ENCODE results near the gene NR0B2. TPM values are rescaled to one million over a fixed set of nuclear protein-coding genes. Genes with fewer than 3 reads are reported as not detected.

The NR0B2 gene
- polyA plus RNA-seq, 1 donor (not counting 4 experiments of a cell fraction or from before 2014, with no cell fraction given) = not detected

GRCh38 chr1:26889551-26890466 is 24.0 kb downstream of the NR0B2 start, which contains the start of gene GPN2:
Gene GPN2, minus strand, starts transcription at chr1:26890283. Its CDS starts 187 bp downstream, at chr1:26890096.
- TF ChIP-seq EZH2 (IDR thresholded peaks at IDR 0.05; ENCODE audit: low read length) = no peak
- no peak for TF ChIP-seq CTCF (optimal IDR thresholded peaks at IDR 0.05 in 1 of 3, IDR thresholded peaks at IDR 0.05 in 1 of 3, conservative IDR thresholded peaks at IDR 0.05 in 1 of 3; ENCODE audit: extremely low read depth in 1 of 3, insufficient read depth in 2 of 3, low read length in 3 of 3)
- Histone ChIP-seq H2AFZ (ENCODE audit: control insufficient read depth, low read length) (peak within 1 kb of the TSS; percentile 87), H3K9ac (ENCODE audit: control insufficient read depth, extremely low read depth, insufficient read depth, low read length) (peak within 1 kb of the TSS; percentile 94), H4K20me1 (ENCODE audit: control insufficient read depth, extremely low read depth, insufficient read depth, low read length) (peaks cover 2% of the 10 kb centered on the region), H3K4me3 (ENCODE audit: control insufficient read depth in 2 of 3, extremely low read depth in 1 of 3, insufficient read depth in 2 of 3, low read depth in 1 of 3, low read length in 3 of 3) (peak within 1 kb of the TSS; percentile 67 to 90 (median 85)), H3K27me3 (ENCODE audit: control insufficient read depth, extremely low read depth, insufficient read depth, low read length) (no peaks in the 10 kb centered on the region), H3K4me2 (ENCODE audit: control insufficient read depth, extremely low read depth, insufficient read depth, low read depth, low read length) (peak within 1 kb of the TSS; percentile 72), H3K4me1 (ENCODE audit: control insufficient read depth, extremely low read depth, insufficient read depth, low read length) (peaks cover 24% of the 10 kb centered on the region), H3K27ac (ENCODE audit: control insufficient read depth, insufficient read depth, low read length) (peak within 1 kb of the TSS; percentile 90), H3K79me2 (ENCODE audit: control insufficient read depth, insufficient read depth, low read length) (peaks cover 28% of the 10 kb centered on the region), H3K9me1 (ENCODE audit: control insufficient read depth, extremely low read depth, insufficient read depth, low read length) (no peaks in the 10 kb centered on the region), H3K36me3 (ENCODE audit: control insufficient read depth in 2 of 2, extremely low read depth in 1 of 2, insufficient read depth in 2 of 2, low read length in 2 of 2) (peaks cover 20 to 26% of the 10 kb centered on the region in 2 experiments), H3K9me3 (ENCODE audit: control insufficient read depth, low read depth, low read length) (no peaks in the 10 kb centered on the region)
- DNase-seq (ENCODE audit: low read depth, low spot score) = no peak
- dilution Hi-C loops (cut with MboI; ENCODE audit: extremely low pct_ligation_motif_present, low sequenced_read_pairs) = no loop called here
- FAIRE-seq = peak; percentile 67

GRCh38 chr1:26888231-26888630 is 25.5 kb downstream of the NR0B2 start:
- H3K4me2 ChIP-seq (ENCODE audit: control insufficient read depth, extremely low read depth, insufficient read depth, low read depth, low read length) = peak overlapping the region; percentile 72
- H3K4me3 ChIP-seq (ENCODE audit: control insufficient read depth in 2 of 3, extremely low read depth in 1 of 3, insufficient read depth in 2 of 3, low read depth in 1 of 3, low read length in 3 of 3) = no peak overlapping the region
- DNase-seq (ENCODE audit: low read depth, low spot score) = no peak
- TF ChIP-seq EZH2 (IDR thresholded peaks at IDR 0.05; ENCODE audit: low read length) (no peak), CTCF (optimal IDR thresholded peaks at IDR 0.05 in 1 of 3, IDR thresholded peaks at IDR 0.05 in 1 of 3, conservative IDR thresholded peaks at IDR 0.05 in 1 of 3; ENCODE audit: extremely low read depth in 1 of 3, insufficient read depth in 2 of 3, low read length in 3 of 3) (no peak)
- dilution Hi-C loops (cut with MboI; ENCODE audit: extremely low pct_ligation_motif_present, low sequenced_read_pairs) = no loop called here
- H3K9ac ChIP-seq (ENCODE audit: control insufficient read depth, extremely low read depth, insufficient read depth, low read length) = no peak overlapping the region
- H3K79me2 ChIP-seq (ENCODE audit: control insufficient read depth, insufficient read depth, low read length) = peaks cover 31% of the 10 kb centered on the region
- no peaks in the 10 kb centered on the region for H3K9me3 ChIP-seq (ENCODE audit: control insufficient read depth, low read depth, low read length)
- peaks cover 16% of the 10 kb centered on the region for H3K4me1 ChIP-seq (ENCODE audit: control insufficient read depth, extremely low read depth, insufficient read depth, low read length)
- no peak overlapping the region for H3K27ac ChIP-seq (ENCODE audit: control insufficient read depth, insufficient read depth, low read length)
- H3K9me1 ChIP-seq (ENCODE audit: control insufficient read depth, extremely low read depth, insufficient read depth, low read length) = no peaks in the 10 kb centered on the region
- H3K36me3 ChIP-seq (ENCODE audit: control insufficient read depth in 2 of 2, extremely low read depth in 1 of 2, insufficient read depth in 2 of 2, low read length in 2 of 2) = peaks cover 29 to 33% of the 10 kb centered on the region in 2 experiments
- FAIRE-seq = no peak
- H4K20me1 ChIP-seq (ENCODE audit: control insufficient read depth, extremely low read depth, insufficient read depth, low read length) = peaks cover 2% of the 10 kb centered on the region
- no peak overlapping the region for H2AFZ ChIP-seq (ENCODE audit: control insufficient read depth, low read length)
- no peaks in the 10 kb centered on the region for H3K27me3 ChIP-seq (ENCODE audit: control insufficient read depth, extremely low read depth, insufficient read depth, low read length)
